Measurements from ENCODE around the gene SUCLA2.

SUCLA2 gene

DNA sequence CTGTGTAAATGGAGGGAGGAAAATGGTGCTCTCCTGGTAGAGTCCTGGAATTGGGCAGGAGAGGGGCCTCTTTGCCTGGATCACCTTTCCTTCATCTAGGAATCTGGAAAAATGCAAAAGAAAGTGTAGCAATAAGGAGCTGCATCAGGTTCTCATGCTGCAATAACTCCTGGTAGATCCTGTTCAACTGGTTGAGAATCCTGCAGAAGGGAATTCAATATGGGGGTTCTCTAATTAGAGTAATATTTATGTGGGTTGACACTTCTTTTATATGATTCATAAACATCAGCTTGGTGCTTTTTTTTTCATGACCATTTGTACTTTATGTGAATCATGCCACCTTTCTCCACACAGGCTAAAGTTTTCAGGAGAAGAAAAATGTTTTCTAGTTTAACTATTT lies 27.0 kb upstream of the SUCLA2 start:
- peaks cover 6% of the 10 kb centered on the region; the same call in 1 of the 2 replicates for H3K9me3 ChIP-seq (ENCODE audit: low read length)
- H3K27me3 ChIP-seq (ENCODE audit: insufficient read depth, low read length): no peaks in the 10 kb centered on the region
- H3K9ac ChIP-seq (ENCODE audit: low read length): no peak overlapping the region
- H4K20me1 ChIP-seq (ENCODE audit: insufficient read depth, low read length): no peaks in the 10 kb centered on the region
- H3K27ac ChIP-seq (ENCODE audit: low read depth, low read length, poor library complexity, severe bottlenecking): no peak overlapping the region
- H2AFZ ChIP-seq (ENCODE audit: low read length): no peak overlapping the region
- TF ChIP-seq EZH2 (IDR thresholded peaks at IDR 0.05; ENCODE audit: borderline replicate concordance, low read length): no peak
- TF ChIP-seq, protein P1, sequence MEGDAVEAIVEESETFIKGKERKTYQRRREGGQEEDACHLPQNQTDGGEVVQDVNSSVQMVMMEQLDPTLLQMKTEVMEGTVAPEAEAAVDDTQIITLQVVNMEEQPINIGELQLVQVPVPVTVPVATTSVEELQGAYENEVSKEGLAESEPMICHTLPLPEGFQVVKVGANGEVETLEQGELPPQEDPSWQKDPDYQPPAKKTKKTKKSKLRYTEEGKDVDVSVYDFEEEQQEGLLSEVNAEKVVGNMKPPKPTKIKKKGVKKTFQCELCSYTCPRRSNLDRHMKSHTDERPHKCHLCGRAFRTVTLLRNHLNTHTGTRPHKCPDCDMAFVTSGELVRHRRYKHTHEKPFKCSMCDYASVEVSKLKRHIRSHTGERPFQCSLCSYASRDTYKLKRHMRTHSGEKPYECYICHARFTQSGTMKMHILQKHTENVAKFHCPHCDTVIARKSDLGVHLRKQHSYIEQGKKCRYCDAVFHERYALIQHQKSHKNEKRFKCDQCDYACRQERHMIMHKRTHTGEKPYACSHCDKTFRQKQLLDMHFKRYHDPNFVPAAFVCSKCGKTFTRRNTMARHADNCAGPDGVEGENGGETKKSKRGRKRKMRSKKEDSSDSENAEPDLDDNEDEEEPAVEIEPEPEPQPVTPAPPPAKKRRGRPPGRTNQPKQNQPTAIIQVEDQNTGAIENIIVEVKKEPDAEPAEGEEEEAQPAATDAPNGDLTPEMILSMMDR (IDR thresholded peaks at IDR 0.05; ENCODE audit: low read length): no peak
- no peaks in the 10 kb centered on the region for H3K9me2 ChIP-seq (ENCODE audit: low read depth, low read length)
- peaks cover 12% of the 10 kb centered on the region for H3K36me3 ChIP-seq (ENCODE audit: insufficient read depth, low read length)
- no peak overlapping the region for H3K4me2 ChIP-seq (ENCODE audit: low read length)
- no peaks in the 10 kb centered on the region for H3K4me1 ChIP-seq (ENCODE audit: insufficient read depth, low read length, severe bottlenecking)
- H3K4me3 ChIP-seq (ENCODE audit: low read depth, low read length, poor library complexity, severe bottlenecking): no peak overlapping the region
- no peaks in the 10 kb centered on the region for H3K79me2 ChIP-seq (ENCODE audit: insufficient read depth, low read length)
- H3F3A ChIP-seq (ENCODE audit: insufficient read depth, low read length): no peaks in the 10 kb centered on the region

DNA sequence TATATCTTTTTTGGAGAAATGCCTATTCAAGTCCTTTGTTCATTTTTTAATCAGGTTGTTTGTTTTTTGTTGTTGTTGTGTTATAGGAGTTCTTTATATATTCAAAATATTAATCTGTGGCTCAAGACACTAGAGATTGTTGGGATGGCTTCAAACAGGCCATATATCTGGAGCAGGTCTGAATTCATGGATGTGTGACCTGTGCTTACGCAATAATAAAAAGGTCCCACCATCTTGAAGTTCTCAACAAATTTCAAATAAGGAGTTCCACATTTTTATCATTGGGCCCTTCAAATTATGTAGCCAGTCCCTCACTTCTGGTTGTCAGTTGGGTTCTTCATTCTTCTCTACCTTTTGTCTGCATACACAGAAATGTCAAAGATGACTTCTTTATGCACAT lies 18.7 kb upstream of the SUCLA2 start:
- Histone ChIP-seq H3K27me3 (ENCODE audit: insufficient read depth, low read length) (no peaks in the 10 kb centered on the region), H3K4me3 (ENCODE audit: low read depth, low read length, poor library complexity, severe bottlenecking) (no peak overlapping the region), H4K20me1 (ENCODE audit: insufficient read depth, low read length) (no peaks in the 10 kb centered on the region), H3K79me2 (ENCODE audit: insufficient read depth, low read length) (no peaks in the 10 kb centered on the region), H3F3A (ENCODE audit: insufficient read depth, low read length) (no peaks in the 10 kb centered on the region), H3K9me2 (ENCODE audit: low read depth, low read length) (no peaks in the 10 kb centered on the region), H3K27ac (ENCODE audit: low read depth, low read length, poor library complexity, severe bottlenecking) (no peak overlapping the region), H3K36me3 (ENCODE audit: insufficient read depth, low read length) (no peaks in the 10 kb centered on the region), H2AFZ (ENCODE audit: low read length) (no peak overlapping the region), H3K4me1 (ENCODE audit: insufficient read depth, low read length, severe bottlenecking) (no peaks in the 10 kb centered on the region), H3K9me3 (ENCODE audit: low read length) (no peaks in the 10 kb centered on the region), H3K9ac (ENCODE audit: low read length) (no peak overlapping the region), H3K4me2 (ENCODE audit: low read length) (no peak overlapping the region)
- no peak for TF ChIP-seq EZH2 (IDR thresholded peaks at IDR 0.05; ENCODE audit: borderline replicate concordance, low read length)
- TF ChIP-seq, protein P1 (IDR thresholded peaks at IDR 0.05; ENCODE audit: low read length): no peak

DNA sequence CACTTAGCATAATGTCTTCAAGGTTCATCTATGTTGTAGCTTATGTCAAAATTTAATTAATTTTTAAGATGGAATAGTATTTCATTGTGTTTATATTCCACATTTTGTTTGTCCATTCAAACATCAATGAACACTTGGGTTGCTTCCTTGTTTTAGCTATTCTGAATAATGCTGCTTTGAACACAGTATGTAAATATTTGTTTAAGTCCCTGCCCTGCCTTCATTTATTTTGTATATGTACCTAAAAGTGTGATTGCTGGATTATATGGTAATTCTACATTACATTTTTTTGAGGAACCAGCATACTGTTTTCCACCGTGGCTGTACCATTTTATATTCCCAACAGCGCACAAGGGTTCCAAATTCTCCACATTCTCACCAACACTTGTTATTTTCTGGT lies 17.6 kb upstream of the SUCLA2 start:
- H3K27me3 ChIP-seq (ENCODE audit: insufficient read depth, low read length): no peaks in the 10 kb centered on the region
- TF ChIP-seq, protein P1 (IDR thresholded peaks at IDR 0.05; ENCODE audit: low read length): no peak
- TF ChIP-seq EZH2 (IDR thresholded peaks at IDR 0.05; ENCODE audit: borderline replicate concordance, low read length): no peak
- H4K20me1 ChIP-seq (ENCODE audit: insufficient read depth, low read length): no peaks in the 10 kb centered on the region
- no peaks in the 10 kb centered on the region for H3F3A ChIP-seq (ENCODE audit: insufficient read depth, low read length)
- no peak overlapping the region for H3K4me3 ChIP-seq (ENCODE audit: low read depth, low read length, poor library complexity, severe bottlenecking)
- no peaks in the 10 kb centered on the region for H3K79me2 ChIP-seq (ENCODE audit: insufficient read depth, low read length)
- H3K27ac ChIP-seq (ENCODE audit: low read depth, low read length, poor library complexity, severe bottlenecking): no peak overlapping the region
- no peaks in the 10 kb centered on the region for H3K9me3 ChIP-seq (ENCODE audit: low read length)
- H3K9me2 ChIP-seq (ENCODE audit: low read depth, low read length): no peaks in the 10 kb centered on the region
- no peaks in the 10 kb centered on the region for H3K4me1 ChIP-seq (ENCODE audit: insufficient read depth, low read length, severe bottlenecking)
- H2AFZ ChIP-seq (ENCODE audit: low read length): no peak overlapping the region
- no peaks in the 10 kb centered on the region; the same call in 1 of the 2 replicates for H3K36me3 ChIP-seq (ENCODE audit: insufficient read depth, low read length)
- no peak overlapping the region for H3K4me2 ChIP-seq (ENCODE audit: low read length)
- no peak overlapping the region for H3K9ac ChIP-seq (ENCODE audit: low read length)

Measured in OCI-LY1 (cell line).